HG02610 (cell line): ENCODE results near the gene ARL14EP.
A peak's percentile ranks its signal among the peaks of the same experiment; 100 is the strongest.

Source experiments
- ATAC-seq: cut with Tn5 transposase; IDR thresholded peaks from one replicate; pipeline ENCODE4 v1.9.1; 2021; ENCODE audit warnings: mild to moderate bottlenecking, moderate library complexity; ENCODE audit not compliant: unreplicated experiment

Gene ARL14EP

GRCh38 chr11:30326114-30326778 lies 3.3 kb downstream of the ARL14EP start:
- ATAC-seq = no peak

- no peak for ATAC-seq
Observed at GRCh38 chr11:30326906-30327305, 4.0 kb downstream of the ARL14EP start.

- ATAC-seq = no peak
Observed at GRCh38 chr11:30328681-30329080, 5.8 kb downstream of the ARL14EP start.

- no peak for ATAC-seq
Observed at GRCh38 chr11:30329150-30329940, 6.4 kb downstream of the ARL14EP start.

- peak; percentile 65 for ATAC-seq
Observed at GRCh38 chr11:30333405-30333804, 10.5 kb downstream of the ARL14EP start.

- ATAC-seq = peak; percentile 95
Observed at GRCh38 chr11:30342736-30343166, 19.8 kb downstream of the ARL14EP start.

- ATAC-seq = peak; percentile 24
Observed at GRCh38 chr11:30344085-30344484, 21.2 kb downstream of the ARL14EP start.

- ATAC-seq = no peak
Observed at GRCh38 chr11:30345644-30346043, 22.7 kb downstream of the ARL14EP start.

- no peak for ATAC-seq
Observed at GRCh38 chr11:30346068-30346688, 23.3 kb downstream of the ARL14EP start.

- no peak for ATAC-seq
Observed at GRCh38 chr11:30348035-30348434, 25.1 kb downstream of the ARL14EP start.

GRCh38 chr11:30349885-30350284 lies 27.0 kb downstream of the ARL14EP start:
- no peak for ATAC-seq

- ATAC-seq = no peak
Observed at GRCh38 chr11:30350384-30350783, 27.5 kb downstream of the ARL14EP start.

GRCh38 chr11:30351061-30351460 lies 28.2 kb downstream of the ARL14EP start:
- ATAC-seq = no peak

GRCh38 chr11:30356391-30356790 lies 33.5 kb downstream of the ARL14EP start:
- ATAC-seq = no peak

GRCh38 chr11:30357872-30358271 lies 35.0 kb downstream of the ARL14EP start:
- ATAC-seq = no peak

GRCh38 chr11:30358536-30358935 lies 35.6 kb downstream of the ARL14EP start:
- ATAC-seq = no peak

GRCh38 chr11:30360741-30361140 lies 37.8 kb downstream of the ARL14EP start:
- no peak for ATAC-seq

- no peak for ATAC-seq
Observed at GRCh38 chr11:30364139-30364836, 41.4 kb downstream of the ARL14EP start.

- ATAC-seq = no peak
Observed at GRCh38 chr11:30364837-30365482, 42.1 kb downstream of the ARL14EP start.

GRCh38 chr11:30365793-30366517 lies 43.1 kb downstream of the ARL14EP start:
- ATAC-seq = no peak
